ENCODE data around the gene KLK4.

DNA sequence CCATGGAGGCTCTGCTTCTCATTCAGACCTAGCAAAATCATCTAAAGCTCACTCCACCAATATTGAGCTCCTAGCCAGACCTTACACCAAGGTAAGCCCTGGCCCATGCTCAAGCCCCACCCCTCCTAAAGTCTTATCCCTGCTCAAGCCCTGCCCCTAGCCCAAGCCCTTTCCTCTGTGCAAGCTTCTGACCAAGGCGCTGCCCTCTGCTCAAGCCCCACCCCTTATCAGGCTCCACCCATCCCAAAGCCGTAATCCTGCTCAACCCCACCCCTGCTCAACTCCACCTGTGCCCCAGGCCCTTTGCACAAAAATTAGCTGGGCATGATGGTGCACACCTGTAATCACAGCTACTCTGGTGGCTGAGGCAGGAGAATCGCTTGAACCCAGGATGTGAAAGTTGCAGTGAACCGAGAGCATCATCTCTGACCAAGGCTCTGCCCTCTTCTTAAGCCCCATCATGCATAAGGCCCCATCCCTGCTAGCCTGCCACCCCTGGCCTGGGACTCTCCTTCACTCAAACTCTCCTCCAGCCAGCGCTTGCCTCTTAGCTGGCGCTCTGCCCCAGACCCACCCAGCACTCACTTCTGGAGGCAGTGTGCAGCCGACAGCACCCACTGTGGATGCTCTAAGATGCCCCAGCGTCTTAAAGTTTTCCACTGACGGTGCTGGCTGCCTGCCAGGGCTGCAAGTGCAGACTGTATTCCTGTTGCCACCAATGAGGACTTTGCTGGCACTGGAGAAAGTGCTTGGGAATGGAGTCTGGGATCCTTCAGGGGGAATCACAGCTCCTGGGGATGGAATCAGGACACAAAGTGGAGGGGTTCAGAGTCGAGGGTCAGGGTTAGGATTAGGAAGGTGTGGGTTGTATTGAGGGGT, 16.5 kb downstream of the KLK4 start:
- TF ChIP-seq, protein P1, sequence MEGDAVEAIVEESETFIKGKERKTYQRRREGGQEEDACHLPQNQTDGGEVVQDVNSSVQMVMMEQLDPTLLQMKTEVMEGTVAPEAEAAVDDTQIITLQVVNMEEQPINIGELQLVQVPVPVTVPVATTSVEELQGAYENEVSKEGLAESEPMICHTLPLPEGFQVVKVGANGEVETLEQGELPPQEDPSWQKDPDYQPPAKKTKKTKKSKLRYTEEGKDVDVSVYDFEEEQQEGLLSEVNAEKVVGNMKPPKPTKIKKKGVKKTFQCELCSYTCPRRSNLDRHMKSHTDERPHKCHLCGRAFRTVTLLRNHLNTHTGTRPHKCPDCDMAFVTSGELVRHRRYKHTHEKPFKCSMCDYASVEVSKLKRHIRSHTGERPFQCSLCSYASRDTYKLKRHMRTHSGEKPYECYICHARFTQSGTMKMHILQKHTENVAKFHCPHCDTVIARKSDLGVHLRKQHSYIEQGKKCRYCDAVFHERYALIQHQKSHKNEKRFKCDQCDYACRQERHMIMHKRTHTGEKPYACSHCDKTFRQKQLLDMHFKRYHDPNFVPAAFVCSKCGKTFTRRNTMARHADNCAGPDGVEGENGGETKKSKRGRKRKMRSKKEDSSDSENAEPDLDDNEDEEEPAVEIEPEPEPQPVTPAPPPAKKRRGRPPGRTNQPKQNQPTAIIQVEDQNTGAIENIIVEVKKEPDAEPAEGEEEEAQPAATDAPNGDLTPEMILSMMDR (IDR thresholded peaks at IDR 0.05), result no peak
- TF ChIP-seq EP300 (IDR thresholded peaks at IDR 0.05) (no peak), POLR2AphosphoS5 (IDR thresholded peaks at IDR 0.05) (no peak)
